H1 (cell line): Measurements from ENCODE around the gene PPP2R2D. TPM values are rescaled to one million over a fixed set of nuclear protein-coding genes. Genes with fewer than 3 reads are reported as not detected.

ENCODE experiments used
- ATF3 ChIP-seq: IDR thresholded peaks from 2 replicates; pipeline ENCODE4 v1.6.1; 2011; ENCODE audit warnings: low read depth, mild to moderate bottlenecking, low read length; ENCODE audit not compliant: insufficient read depth
- EP300 ChIP-seq, 2 experiments: IDR thresholded peaks; 1 replicate in 1 of 2; 2 replicates in 1 of 2; pipeline ENCODE4 v1.6.1; 2011 to 2012; ENCODE audit warnings: low read depth in 2 of 2, low read length in 2 of 2, mild to moderate bottlenecking in 2 of 2, borderline replicate concordance in 1 of 2, inconsistent platforms in 1 of 2, moderate library complexity in 1 of 2
- FOSL1 ChIP-seq: IDR thresholded peaks from 2 replicates; pipeline ENCODE4 v1.6.1; 2011; ENCODE audit warnings: mild to moderate bottlenecking, low read depth, low read length, moderate library complexity; ENCODE audit not compliant: insufficient read depth
- GABPA ChIP-seq: IDR thresholded peaks from 2 replicates; pipeline ENCODE4 v1.6.1; 2011; ENCODE audit warnings: mild to moderate bottlenecking, low read length, moderate library complexity, borderline replicate concordance; ENCODE audit not compliant: insufficient read depth
- SP1 ChIP-seq: IDR thresholded peaks from 2 replicates; pipeline ENCODE4 v1.6.1; 2011; ENCODE audit warnings: low read depth, low read length
- polyA plus RNA-seq, 7 experiments: library from polyadenylated mRNA; depleted of rRNA in 3 of 7; stranded (reverse) in 5 of 7; unstranded in 2 of 7; fragments of >200 nt in 5 of 7; fragments of 200-250 nt in 2 of 7; gene quantifications; 1 replicate in 5 of 7; 2 replicates in 1 of 7; 4 replicates in 1 of 7; pipeline versions ENCODE4 v1.2.1 to v1.2.3, GENCODE V29; 2011 to 2013; ENCODE audit warnings: missing spikeins in 2 of 7, mixed read lengths in 2 of 7
- total RNA-seq: library from RNA; stranded (reverse); fragmentation: NEBNext Ultra II Directional; extraction: Animal tissue kit (Norgen Biotek cat#: 25700); gene quantifications from 2 replicates; pipeline ENCODE4 v1.2.1, GENCODE V29; 2021
- TF ChIP-seq, protein P1 (sequence below), 3 experiments: IDR thresholded peaks; 1 replicate in 2 of 3; 2 replicates in 1 of 3; pipeline versions ENCODE4 v1.5.1 to v1.6.1; 2011; ENCODE audit warnings: low read length in 3 of 3, mild to moderate bottlenecking in 3 of 3, inconsistent platforms in 2 of 3, low read depth in 1 of 3, moderate library complexity in 1 of 3; ENCODE audit not compliant: insufficient read depth in 1 of 3; ENCODE audit errors: control extremely low read depth in 1 of 3
- TF ChIP-seq, protein P2 (sequence below): IDR thresholded peaks from 2 replicates; pipeline ENCODE4 v1.6.1; 2012; ENCODE audit warnings: inconsistent platforms

Gene PPP2R2D
- total and polyA plus RNA-seq, 2 of the 8 experiments (the other 6 are each of a cell fraction or from before 2014, with no cell fraction given): 25.4 to 32.8 TPM

DNA sequence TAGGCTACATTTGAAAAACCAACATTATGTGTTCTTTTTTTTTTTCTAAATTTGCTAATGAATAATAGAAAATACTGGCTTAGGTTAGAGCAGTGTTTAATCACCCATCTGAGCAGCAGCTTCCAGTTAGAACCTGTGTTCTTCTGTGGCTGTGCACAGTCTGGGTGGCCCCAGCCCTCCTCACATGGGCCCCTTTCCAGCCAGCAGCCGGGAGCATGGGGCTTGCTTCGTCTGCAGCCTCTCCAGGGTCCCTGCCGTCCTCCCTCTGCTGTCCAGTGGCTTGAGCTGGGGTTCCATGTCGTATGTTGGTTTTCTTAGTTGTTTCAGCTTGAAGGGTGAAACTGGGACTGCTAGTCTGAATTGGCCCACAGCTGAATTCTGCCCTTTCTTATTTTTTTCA lies 43.6 kb downstream of the PPP2R2D start (continued):
- TF ChIP-seq, protein P1, sequence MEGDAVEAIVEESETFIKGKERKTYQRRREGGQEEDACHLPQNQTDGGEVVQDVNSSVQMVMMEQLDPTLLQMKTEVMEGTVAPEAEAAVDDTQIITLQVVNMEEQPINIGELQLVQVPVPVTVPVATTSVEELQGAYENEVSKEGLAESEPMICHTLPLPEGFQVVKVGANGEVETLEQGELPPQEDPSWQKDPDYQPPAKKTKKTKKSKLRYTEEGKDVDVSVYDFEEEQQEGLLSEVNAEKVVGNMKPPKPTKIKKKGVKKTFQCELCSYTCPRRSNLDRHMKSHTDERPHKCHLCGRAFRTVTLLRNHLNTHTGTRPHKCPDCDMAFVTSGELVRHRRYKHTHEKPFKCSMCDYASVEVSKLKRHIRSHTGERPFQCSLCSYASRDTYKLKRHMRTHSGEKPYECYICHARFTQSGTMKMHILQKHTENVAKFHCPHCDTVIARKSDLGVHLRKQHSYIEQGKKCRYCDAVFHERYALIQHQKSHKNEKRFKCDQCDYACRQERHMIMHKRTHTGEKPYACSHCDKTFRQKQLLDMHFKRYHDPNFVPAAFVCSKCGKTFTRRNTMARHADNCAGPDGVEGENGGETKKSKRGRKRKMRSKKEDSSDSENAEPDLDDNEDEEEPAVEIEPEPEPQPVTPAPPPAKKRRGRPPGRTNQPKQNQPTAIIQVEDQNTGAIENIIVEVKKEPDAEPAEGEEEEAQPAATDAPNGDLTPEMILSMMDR (IDR thresholded peaks at IDR 0.05; ENCODE audit: control extremely low read depth in 1 of 3, insufficient read depth in 1 of 3, low read depth in 1 of 3, low read length in 3 of 3): no peak
- TF ChIP-seq, protein P2, sequence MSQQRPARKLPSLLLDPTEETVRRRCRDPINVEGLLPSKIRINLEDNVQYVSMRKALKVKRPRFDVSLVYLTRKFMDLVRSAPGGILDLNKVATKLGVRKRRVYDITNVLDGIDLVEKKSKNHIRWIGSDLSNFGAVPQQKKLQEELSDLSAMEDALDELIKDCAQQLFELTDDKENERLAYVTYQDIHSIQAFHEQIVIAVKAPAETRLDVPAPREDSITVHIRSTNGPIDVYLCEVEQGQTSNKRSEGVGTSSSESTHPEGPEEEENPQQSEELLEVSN: no peak
- TF ChIP-seq ATF3 (no peak), GABPA (no peak), SP1 (no peak), EP300 (IDR thresholded peaks at IDR 0.05; ENCODE audit: borderline replicate concordance in 1 of 2, low read depth in 2 of 2, low read length in 2 of 2) (no peak), FOSL1 (no peak)
